Spleen (tissue), 7 donors: ENCODE measurements around the gene ZNF764.

Experiments used
- POLR2A ChIP-seq, 3 donors: fragments of 450-650 bp; IDR thresholded peaks; one replicate each; pipeline ENCODE4 v1.5.1; 2017; ENCODE audit warnings: antibody characterized with exemption in 3 of 3, mild to moderate bottlenecking in 1 of 3
- POLR2AphosphoS5 ChIP-seq, 3 donors: sonication (generic); formaldehyde crosslinking; IDR thresholded peaks; one replicate each; pipeline ENCODE4 v1.5.1; 2017; ENCODE audit warnings: antibody characterized with exemption in 3 of 3
- TF ChIP-seq, protein P1 (sequence below), 11 experiments: fragments of 200-600 bp in 7 of 11; fragments of 450-650 bp in 4 of 11; sonication (generic) in 4 of 11; IDR thresholded peaks in 8 of 11; conservative IDR thresholded peaks in 3 of 11; 1 replicate in 7 of 11; 2 replicates in 4 of 11; pipeline versions ENCODE4 v1.4.0 to v1.8.0; 2016 to 2021; ENCODE audit warnings: antibody characterized with exemption in 11 of 11, inconsistent platforms in 4 of 11, mild to moderate bottlenecking in 1 of 11
- donor health status: DM: no; HTN: no; CAD: no; lungs with moderate emphysema.
- donor health status: DM: no; HTN: no; CAD: no.
- donor health status: DM: no; HTN: no; CAD: no.

DNA sequence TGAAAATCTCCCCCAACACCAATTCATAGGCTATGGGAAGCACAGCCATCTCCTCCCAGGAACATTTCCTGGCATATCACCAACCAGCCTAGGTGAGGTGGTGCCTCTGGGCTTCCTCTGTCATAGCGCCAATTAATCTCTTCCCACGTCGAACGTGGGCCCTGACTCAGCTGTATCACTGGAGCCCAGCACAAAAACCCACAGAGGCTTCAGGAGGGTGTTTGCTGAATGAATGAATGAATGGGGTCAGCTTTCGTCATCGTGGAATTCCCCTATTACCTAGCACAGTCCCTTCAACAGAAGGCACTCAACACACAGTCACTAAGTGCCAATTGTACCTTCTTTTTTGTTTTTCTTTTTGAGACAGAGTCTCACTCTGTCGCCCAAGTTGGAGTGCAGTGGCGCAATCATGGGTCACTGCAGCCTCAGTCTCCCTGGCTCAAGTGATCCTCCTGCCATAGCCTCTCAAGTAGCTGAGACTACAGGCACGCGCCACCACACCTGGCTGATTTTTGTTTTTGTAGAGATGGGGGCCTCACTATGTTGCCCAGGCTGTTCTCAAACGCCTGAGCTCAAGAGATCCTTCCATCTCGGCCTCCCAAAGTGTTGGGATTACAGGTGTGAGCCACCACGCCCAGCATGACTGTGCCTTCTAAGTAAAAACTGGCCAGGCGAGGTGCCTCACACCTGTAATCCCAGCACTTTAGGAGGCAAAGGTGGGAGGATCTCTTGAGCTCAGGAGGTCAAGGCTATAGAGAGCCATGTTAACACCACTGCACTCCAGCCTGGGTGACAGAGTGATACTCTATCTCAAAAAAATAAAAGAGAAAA is 9.2 kb upstream of the ZNF764 start:
- TF ChIP-seq, protein P1, sequence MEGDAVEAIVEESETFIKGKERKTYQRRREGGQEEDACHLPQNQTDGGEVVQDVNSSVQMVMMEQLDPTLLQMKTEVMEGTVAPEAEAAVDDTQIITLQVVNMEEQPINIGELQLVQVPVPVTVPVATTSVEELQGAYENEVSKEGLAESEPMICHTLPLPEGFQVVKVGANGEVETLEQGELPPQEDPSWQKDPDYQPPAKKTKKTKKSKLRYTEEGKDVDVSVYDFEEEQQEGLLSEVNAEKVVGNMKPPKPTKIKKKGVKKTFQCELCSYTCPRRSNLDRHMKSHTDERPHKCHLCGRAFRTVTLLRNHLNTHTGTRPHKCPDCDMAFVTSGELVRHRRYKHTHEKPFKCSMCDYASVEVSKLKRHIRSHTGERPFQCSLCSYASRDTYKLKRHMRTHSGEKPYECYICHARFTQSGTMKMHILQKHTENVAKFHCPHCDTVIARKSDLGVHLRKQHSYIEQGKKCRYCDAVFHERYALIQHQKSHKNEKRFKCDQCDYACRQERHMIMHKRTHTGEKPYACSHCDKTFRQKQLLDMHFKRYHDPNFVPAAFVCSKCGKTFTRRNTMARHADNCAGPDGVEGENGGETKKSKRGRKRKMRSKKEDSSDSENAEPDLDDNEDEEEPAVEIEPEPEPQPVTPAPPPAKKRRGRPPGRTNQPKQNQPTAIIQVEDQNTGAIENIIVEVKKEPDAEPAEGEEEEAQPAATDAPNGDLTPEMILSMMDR (IDR thresholded peaks at IDR 0.05 in 8 of 11, conservative IDR thresholded peaks at IDR 0.05 in 3 of 11) = no peak
- TF ChIP-seq POLR2A (IDR thresholded peaks at IDR 0.05) (no peak), POLR2AphosphoS5 (IDR thresholded peaks at IDR 0.05) (no peak)
